Neural crest cell (in vitro differentiated cells): Measurements from ENCODE around the gene PIK3C2G. TPM values are rescaled to one million over a fixed set of nuclear protein-coding genes. Genes with fewer than 3 reads are reported as not detected.

Experiments used
- DNase-seq: peaks from one replicate; pipeline ENCODE4 v3.0.0; 2021; ENCODE audit warnings: low read depth, mixed read lengths, low spot score
- H3K27ac Mint-ChIP-seq: one replicate; pipeline ENCODE4 v1.8.0; 2021; ENCODE audit warnings: mild to moderate bottlenecking, mixed read lengths; ENCODE audit not compliant: unreplicated experiment
- H3K27me3 Mint-ChIP-seq: 2 replicates; pipeline ENCODE4 v1.8.0; 2021; ENCODE audit warnings: low read depth, mild to moderate bottlenecking, mixed read lengths
- H3K36me3 Mint-ChIP-seq: 2 replicates; pipeline ENCODE4 v1.8.0; 2021; ENCODE audit warnings: low read depth, mild to moderate bottlenecking, mixed read lengths
- H3K4me1 Mint-ChIP-seq: 2 replicates; pipeline ENCODE4 v1.8.0; 2021; ENCODE audit warnings: mixed read lengths
- H3K4me3 Mint-ChIP-seq: one replicate; pipeline ENCODE4 v1.8.0; 2021; ENCODE audit warnings: mild to moderate bottlenecking, mixed read lengths
- H3K9me3 Mint-ChIP-seq: 2 replicates; pipeline ENCODE4 v1.8.0; 2021; ENCODE audit warnings: mixed read lengths
- total RNA-seq: library from RNA; stranded (reverse); gene quantifications from 2 replicates; pipeline ENCODE4 v1.2.1, GENCODE V29; 2021
- TF ChIP-seq, protein P1 (sequence below): fragments of 200-600 bp; sonication (generic); conservative IDR thresholded peaks from 2 replicates; pipeline ENCODE4 v1.5.0; 2021; ENCODE audit warnings: antibody characterized with exemption, mild to moderate bottlenecking

Gene PIK3C2G
- total RNA-seq, 1 donor from 2014 or later, result not detected

DNA sequence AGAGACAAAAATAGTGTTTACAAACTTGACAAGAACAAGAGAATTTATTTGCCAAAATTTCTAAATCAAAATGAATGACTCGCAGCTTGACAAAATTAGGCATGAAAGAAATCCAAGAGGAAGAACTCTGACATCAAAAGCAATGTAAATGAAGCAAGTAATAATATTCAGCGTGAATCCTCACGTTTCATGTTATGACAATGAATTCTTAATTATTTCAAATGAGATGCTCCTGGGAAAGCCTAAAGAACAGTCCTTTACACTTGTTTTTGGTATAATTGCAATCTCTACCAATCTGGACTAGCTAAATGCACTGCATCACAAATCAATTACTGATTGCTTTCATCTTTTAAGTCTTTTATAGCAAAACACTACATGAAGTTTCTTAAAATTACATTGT lies 29.1 kb downstream of the PIK3C2G start:
- Mint-ChIP-seq H3K27me3 (no peaks in the 10 kb centered on the region), H3K27ac (no peak overlapping the region)

DNA sequence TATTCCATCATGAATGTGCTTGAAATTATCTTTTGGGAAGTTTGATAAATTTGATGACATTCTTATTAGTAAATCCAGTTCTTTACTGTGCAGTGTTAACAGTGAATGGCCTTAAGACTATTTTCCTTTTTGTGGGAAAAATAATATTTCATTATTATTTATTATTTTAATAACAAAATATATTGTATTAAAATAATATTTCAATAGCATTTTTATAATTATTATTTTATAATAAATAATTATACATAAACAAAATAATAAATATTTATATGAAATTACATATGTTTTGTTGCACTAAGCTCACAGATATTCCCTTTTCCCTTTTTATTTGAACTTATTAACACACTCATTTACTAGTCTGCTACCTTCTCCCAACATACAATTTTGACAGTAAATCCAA lies 33.6 kb downstream of the PIK3C2G start:
- Mint-ChIP-seq H3K27ac (no peak overlapping the region), H3K36me3 (no peaks in the 10 kb centered on the region), H3K9me3 (no peaks in the 10 kb centered on the region), H3K27me3 (no peaks in the 10 kb centered on the region), H3K4me1 (no peaks in the 10 kb centered on the region), H3K4me3 (no peak overlapping the region)
- TF ChIP-seq, protein P1, sequence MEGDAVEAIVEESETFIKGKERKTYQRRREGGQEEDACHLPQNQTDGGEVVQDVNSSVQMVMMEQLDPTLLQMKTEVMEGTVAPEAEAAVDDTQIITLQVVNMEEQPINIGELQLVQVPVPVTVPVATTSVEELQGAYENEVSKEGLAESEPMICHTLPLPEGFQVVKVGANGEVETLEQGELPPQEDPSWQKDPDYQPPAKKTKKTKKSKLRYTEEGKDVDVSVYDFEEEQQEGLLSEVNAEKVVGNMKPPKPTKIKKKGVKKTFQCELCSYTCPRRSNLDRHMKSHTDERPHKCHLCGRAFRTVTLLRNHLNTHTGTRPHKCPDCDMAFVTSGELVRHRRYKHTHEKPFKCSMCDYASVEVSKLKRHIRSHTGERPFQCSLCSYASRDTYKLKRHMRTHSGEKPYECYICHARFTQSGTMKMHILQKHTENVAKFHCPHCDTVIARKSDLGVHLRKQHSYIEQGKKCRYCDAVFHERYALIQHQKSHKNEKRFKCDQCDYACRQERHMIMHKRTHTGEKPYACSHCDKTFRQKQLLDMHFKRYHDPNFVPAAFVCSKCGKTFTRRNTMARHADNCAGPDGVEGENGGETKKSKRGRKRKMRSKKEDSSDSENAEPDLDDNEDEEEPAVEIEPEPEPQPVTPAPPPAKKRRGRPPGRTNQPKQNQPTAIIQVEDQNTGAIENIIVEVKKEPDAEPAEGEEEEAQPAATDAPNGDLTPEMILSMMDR, result no peak
- no peak for DNase-seq

More for the DNA sequence above, 29.1 kb downstream of the PIK3C2G start:
- Mint-ChIP-seq H3K4me3 (no peak overlapping the region), H3K4me1 (no peaks in the 10 kb centered on the region), H3K36me3 (no peaks in the 10 kb centered on the region), H3K9me3 (peaks cover 3% of the 10 kb centered on the region)
- no peak for DNase-seq
- TF ChIP-seq, protein P1, result no peak

DNA sequence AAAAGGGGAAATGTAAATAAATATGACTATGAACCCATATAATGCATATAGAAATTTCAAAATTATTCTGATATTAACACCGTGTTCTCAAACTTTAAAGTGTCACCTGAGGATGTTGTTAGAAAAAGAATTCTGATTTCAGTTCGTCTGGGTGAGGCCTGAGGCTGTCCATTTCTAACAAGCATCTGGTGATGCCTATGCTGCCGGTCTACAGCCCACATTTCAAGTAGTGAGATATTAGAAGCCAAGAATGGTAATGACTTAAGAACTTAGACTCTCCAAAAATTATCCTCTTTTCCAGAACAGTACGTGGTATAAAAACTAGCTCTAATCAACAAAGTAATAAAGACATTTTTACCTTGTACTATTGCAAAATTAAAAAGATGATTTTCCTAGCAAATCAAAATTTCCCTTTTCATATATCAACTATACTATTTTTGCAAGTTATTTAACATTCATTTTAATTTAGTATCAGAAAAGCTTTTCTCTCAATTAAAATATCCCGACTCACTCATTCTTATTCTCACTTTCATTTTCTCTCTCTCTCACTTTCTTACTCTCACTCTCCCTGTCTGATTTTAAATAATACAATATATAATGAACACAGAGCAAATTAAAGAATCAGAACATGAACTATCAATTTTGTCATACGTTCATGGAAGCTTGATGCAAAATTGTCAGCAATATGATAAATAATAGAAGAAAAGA lies 35.0 kb downstream of the PIK3C2G start:
- TF ChIP-seq, protein P1, result no peak
- Mint-ChIP-seq H3K4me3 (no peak overlapping the region), H3K4me1 (no peaks in the 10 kb centered on the region), H3K27ac (no peak overlapping the region), H3K27me3 (no peaks in the 10 kb centered on the region), H3K36me3 (no peaks in the 10 kb centered on the region), H3K9me3 (no peaks in the 10 kb centered on the region)
- no peak for DNase-seq

DNA sequence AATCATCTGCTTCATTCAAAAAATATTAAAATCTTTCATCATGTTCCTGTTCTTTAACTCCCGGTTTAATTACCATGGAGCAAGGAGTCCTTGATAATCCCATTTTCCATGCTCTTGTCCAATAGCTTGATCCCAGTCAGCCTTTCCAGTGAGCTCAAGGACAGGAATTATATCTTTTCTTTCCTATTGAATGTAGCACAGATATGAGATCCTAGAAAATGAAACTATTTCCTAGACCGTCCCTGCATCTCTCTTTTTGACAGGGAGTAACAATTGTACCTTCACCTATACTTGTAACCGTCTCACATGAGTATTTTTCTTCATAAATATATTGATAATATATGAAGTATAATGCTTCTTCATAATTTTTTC lies 35.6 kb downstream of the PIK3C2G start:
- TF ChIP-seq, protein P1, result no peak
- Mint-ChIP-seq H3K4me3 (no peak overlapping the region), H3K36me3 (no peaks in the 10 kb centered on the region), H3K4me1 (no peaks in the 10 kb centered on the region), H3K27me3 (no peaks in the 10 kb centered on the region), H3K27ac (no peak overlapping the region), H3K9me3 (no peaks in the 10 kb centered on the region)
- DNase-seq, result no peak

DNA sequence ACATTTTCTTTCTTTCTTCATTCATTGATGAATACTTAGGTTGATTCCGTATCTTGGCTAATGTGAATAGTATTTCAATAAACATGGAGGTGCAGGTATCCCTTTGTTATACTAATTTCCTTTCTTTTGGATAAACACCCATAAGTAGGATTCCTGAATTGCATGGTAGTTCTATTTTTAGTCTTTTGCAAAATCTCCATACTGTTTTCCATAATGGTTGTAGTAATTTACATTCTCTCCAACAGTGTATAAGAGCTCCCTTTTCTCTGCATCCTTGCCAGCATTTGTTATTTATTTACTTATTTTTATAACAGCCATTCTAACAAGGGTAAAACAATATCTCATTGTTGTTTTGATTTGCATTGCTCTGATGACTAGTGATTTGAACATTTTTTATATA lies 36.6 kb downstream of the PIK3C2G start:
- TF ChIP-seq, protein P1, result no peak
- no peaks in the 10 kb centered on the region for H3K9me3 Mint-ChIP-seq
- H3K27me3 Mint-ChIP-seq, result no peaks in the 10 kb centered on the region
- H3K36me3 Mint-ChIP-seq, result no peaks in the 10 kb centered on the region
- no peak overlapping the region for H3K4me3 Mint-ChIP-seq
- no peak for DNase-seq
- H3K4me1 Mint-ChIP-seq, result no peaks in the 10 kb centered on the region
- no peak overlapping the region for H3K27ac Mint-ChIP-seq
